K562 (cell line): ENCODE measurements around the gene PLIN5. TPM values are rescaled to one million over a fixed set of nuclear protein-coding genes. Genes with fewer than 3 reads are reported as not detected.

Experiments
- BCOR ChIP-seq: fragments of 450-650 bp; IDR thresholded peaks from 2 replicates; pipeline ENCODE4 v1.6.1; 2016
- DACH1 ChIP-seq: fragments of 450-650 bp; IDR thresholded peaks from 2 replicates; pipeline ENCODE4 v1.6.1; 2018; ENCODE audit not compliant: partially characterized antibody
- DLX4 ChIP-seq: fragments of 250-450 bp; sonication (Bioruptor Pico); IDR thresholded peaks from 2 replicates; pipeline ENCODE4 v1.6.1; 2021; ENCODE audit warnings: mild to moderate bottlenecking
- E2F8 ChIP-seq: fragments of 450-650 bp; IDR thresholded peaks from 2 replicates; pipeline ENCODE4 v1.7.1; 2018; ENCODE audit warnings: mild to moderate bottlenecking, low read depth; ENCODE audit not compliant: partially characterized antibody
- ESRRA ChIP-seq: fragments of 450-650 bp; IDR thresholded peaks from 2 replicates; pipeline ENCODE4 v1.6.1; 2014; ENCODE audit warnings: low read depth, mild to moderate bottlenecking, moderate library complexity, borderline replicate concordance
- ETV1 ChIP-seq: fragments of 450-650 bp; conservative IDR thresholded peaks from 2 replicates; pipeline ENCODE4 v1.6.1; 2016; ENCODE audit warnings: missing genetic modification characterization, control low read depth, low read depth, missing compliant biosample characterization
- HDAC2 ChIP-seq: fragments of 450-650 bp; IDR thresholded peaks from 2 replicates; pipeline ENCODE4 v1.6.1; 2016; ENCODE audit warnings: mild to moderate bottlenecking
- HSF4 ChIP-seq: fragments of 250-450 bp; sonication (Bioruptor Pico); IDR thresholded peaks from 2 replicates; pipeline ENCODE4 v2.1.2; 2022; ENCODE audit warnings: mild to moderate bottlenecking, moderate library complexity, borderline replicate concordance
- KDM1A ChIP-seq, 2 experiments: fragments of 450-650 bp; IDR thresholded peaks; 2 replicates each; pipeline ENCODE4 v1.6.1; 2016; ENCODE audit warnings: mild to moderate bottlenecking in 2 of 2
- NCOA4 ChIP-seq: fragments of 450-650 bp; IDR thresholded peaks from 2 replicates; pipeline ENCODE4 v1.6.1; 2018; ENCODE audit warnings: mild to moderate bottlenecking; ENCODE audit not compliant: partially characterized antibody
- NCOR1 ChIP-seq: fragments of 450-650 bp; IDR thresholded peaks from 2 replicates; pipeline ENCODE4 v1.6.1; 2016; ENCODE audit warnings: mild to moderate bottlenecking, moderate library complexity
- NR4A1 ChIP-seq, 2 experiments: fragments of 250-450 bp in 1 of 2; fragments of 450-650 bp in 1 of 2; sonication (Bioruptor Pico) in 1 of 2; IDR thresholded peaks; 2 replicates each; pipeline versions ENCODE4 v1.4.0 to v1.6.1; 2016 to 2020; ENCODE audit warnings: mild to moderate bottlenecking in 2 of 2, missing compliant biosample characterization in 1 of 2, missing genetic modification characterization in 1 of 2, moderate library complexity in 1 of 2
- POLR3A ChIP-seq: IDR thresholded peaks from 2 replicates; pipeline ENCODE4 v1.6.1; 2011; ENCODE audit warnings: borderline replicate concordance, mild to moderate bottlenecking, moderate library complexity; ENCODE audit not compliant: insufficient read length, insufficient read depth; ENCODE audit errors: extremely low read depth
- POU5F1 ChIP-seq: fragments of 150-350 bp; IDR thresholded peaks from 2 replicates; pipeline ENCODE4 v1.6.1; 2014; ENCODE audit warnings: borderline replicate concordance, low read length, low read depth, mild to moderate bottlenecking; ENCODE audit not compliant: partially characterized antibody
- PTBP1 ChIP-seq: fragments of 200-400 bp; formaldehyde crosslinking; IDR thresholded peaks from 2 replicates; pipeline ENCODE4 v1.6.1; 2017; ENCODE audit warnings: low read depth, low read length
- RBM25 ChIP-seq: fragments of 200-400 bp; formaldehyde crosslinking; IDR thresholded peaks from 2 replicates; pipeline ENCODE4 v1.6.1; 2018; ENCODE audit warnings: low read length, low read depth, moderate library complexity; ENCODE audit not compliant: severe bottlenecking
- RCOR1 ChIP-seq, 2 experiments: IDR thresholded peaks; 2 replicates each; pipeline ENCODE4 v1.6.1; 2012; ENCODE audit warnings: low read depth in 2 of 2, low read length in 2 of 2, borderline replicate concordance in 1 of 2, improper control_type of control experiment in 1 of 2
- SMARCA5 ChIP-seq: fragments of 450-650 bp; IDR thresholded peaks from 2 replicates; pipeline ENCODE4 v1.6.1; 2016
- TFAP4 ChIP-seq: sonication (generic); formaldehyde crosslinking; IDR thresholded peaks from 2 replicates; pipeline ENCODE4 v1.8.0; 2022; ENCODE audit warnings: missing genetic modification reagents, mild to moderate bottlenecking, moderate library complexity, borderline replicate concordance
- ZFP36 ChIP-seq: fragments of 150-350 bp; IDR thresholded peaks from 2 replicates; pipeline ENCODE4 v1.6.1; 2018; ENCODE audit warnings: low read length, low read depth; ENCODE audit not compliant: partially characterized antibody
- ZNF143 ChIP-seq: sonication (generic); formaldehyde crosslinking; IDR thresholded peaks from 2 replicates; pipeline ENCODE4 v1.9.0; 2022; ENCODE audit warnings: mild to moderate bottlenecking, missing genetic modification reagents
- polyA plus RNA-seq, 8 experiments: library from polyadenylated mRNA; depleted of rRNA in 4 of 8; stranded (reverse) in 5 of 8; unstranded in 3 of 8; fragments of >200 nt; fragmentation: Nextera tagmentation in 2 of 8; fragmentation: Illumina TruSeq in 1 of 8; extraction: Ambion mirVana in 2 of 8; extraction: Trizol in 1 of 8; gene quantifications; 2 replicates each; pipeline versions ENCODE4 v1.2.1 to v1.2.3, GENCODE V29; 2011 to 2014; ENCODE audit warnings: inconsistent platforms in 1 of 8, missing spikeins in 1 of 8
- total RNA-seq, 7 experiments: library from RNA; depleted of rRNA in 6 of 7; stranded (reverse); fragments of >200 nt in 6 of 7; fragmentation: Illumina TruSeq in 2 of 7; extraction: Trizol in 2 of 7; gene quantifications; 2 replicates each; pipeline versions ENCODE4 v1.2.1 to v1.2.3, GENCODE V29; 2011 to 2021; ENCODE audit warnings: low replicate concordance in 1 of 7

Gene PLIN5
- total and polyA plus RNA-seq, 9 of the 15 experiments (the other 6 are each of a cell fraction or from before 2014, with no cell fraction given), result 0.04 to 1.3 (median 0.50) TPM

GRCh38 chr19:4547303-4548237, 12.5 kb upstream of the PLIN5 start (continued):
- no peak for TF ChIP-seq E2F8
- TF ChIP-seq HDAC2, result peak; percentile 58; the same call in 1 of the 2 replicates
- TF ChIP-seq ZFP36, result peak; percentile 90
- TF ChIP-seq TFAP4, result peak; percentile 19; the same call in 1 of the 2 replicates
- TF ChIP-seq SMARCA5, result peak; percentile 88
- TF ChIP-seq BCOR, result peak; percentile 82
- 0 out of 4 replicates have a peak, but pooled peaks of 1 of the 2 experiments have one; percentile 16 for TF ChIP-seq RCOR1 (IDR thresholded peaks at IDR 0.05; ENCODE audit: borderline replicate concordance in 1 of 2, low read depth in 2 of 2, low read length in 2 of 2)
- no peak for TF ChIP-seq POLR3A
- TF ChIP-seq ESRRA, result peak; percentile 70; the same call in 1 of the 2 replicates
- TF ChIP-seq PTBP1, result 0 out of 2 replicates have a peak, but pooled peaks have one; percentile 73
- no peak for TF ChIP-seq DLX4 (CRISPR knock-in tag)
- no peak for TF ChIP-seq POU5F1
- no peak for TF ChIP-seq NR4A1 (CRISPR knock-in tag; IDR thresholded peaks at IDR 0.05)
- TF ChIP-seq NR4A1 (tag; IDR thresholded peaks at IDR 0.05), result no peak
- TF ChIP-seq NCOR1, result no peak
- TF ChIP-seq KDM1A (IDR thresholded peaks at IDR 0.05), result peak; percentile 49 to 83; a peak in 3 of 4 replicates
- no peak for TF ChIP-seq ZNF143 (CRISPR knock-in tag)
- no peak for TF ChIP-seq DACH1
- TF ChIP-seq NCOA4, result no peak
- no peak for TF ChIP-seq HSF4
- no peak for TF ChIP-seq ETV1 (tag)
- TF ChIP-seq RBM25, result peak; percentile 66
